Neural cell (in vitro differentiated cells): ENCODE measurements around the gene SPAG6. TPM values are rescaled to one million over a fixed set of nuclear protein-coding genes. Genes with fewer than 3 reads are reported as not detected.

Source experiments
- H2AFZ ChIP-seq: fragments of 200-600, 300-800 bp; sonication (generic), shearing (Covaris generic); 2 replicates; pipeline ENCODE4 v1.6.0; 2014; ENCODE audit warnings: low read depth, mild to moderate bottlenecking, antibody characterized with exemption, low read length, moderate library complexity
- H3F3A ChIP-seq: fragments of 200-600 bp; shearing (Covaris generic); 2 replicates; pipeline ENCODE4 v1.6.1; 2016; ENCODE audit warnings: mild to moderate bottlenecking, moderate library complexity, mixed read lengths, antibody characterized with exemption, low read length; ENCODE audit not compliant: insufficient read depth, poor library complexity, severe bottlenecking
- H3K27ac ChIP-seq: fragments of 200-600, 300-800 bp; sonication (generic), shearing (Covaris generic); 2 replicates; pipeline ENCODE4 v1.5.1; 2014; ENCODE audit warnings: mild to moderate bottlenecking, low read length, moderate library complexity
- H3K27me3 ChIP-seq: fragments of 300-800, 200-600 bp; sonication (generic), shearing (Covaris generic); 2 replicates; pipeline ENCODE4 v1.6.0; 2014; ENCODE audit warnings: mild to moderate bottlenecking, low read depth, low read length, moderate library complexity; ENCODE audit not compliant: insufficient read depth
- H3K36me3 ChIP-seq: fragments of 300-800, 200-600 bp; sonication (generic), shearing (Covaris generic); 2 replicates; pipeline ENCODE4 v1.5.1; 2014; ENCODE audit warnings: mild to moderate bottlenecking, antibody characterized with exemption, low read length, moderate library complexity; ENCODE audit not compliant: insufficient read depth
- H3K4me2 ChIP-seq: fragments of 300-800, 200-600 bp; sonication (generic), shearing (Covaris generic); 2 replicates; pipeline ENCODE4 v1.6.0; 2014; ENCODE audit warnings: mild to moderate bottlenecking, low read length
- H3K4me3 ChIP-seq: fragments of 300-800, 200-600 bp; sonication (generic), shearing (Covaris generic); 2 replicates; pipeline ENCODE4 v1.5.1; 2014; ENCODE audit warnings: mild to moderate bottlenecking, low read length, moderate library complexity
- H3K79me2 ChIP-seq: fragments of 200-600 bp; shearing (Covaris generic); replicated peaks from 2 replicates; pipeline ENCODE4 v1.6.0; 2014; ENCODE audit warnings: mild to moderate bottlenecking, low read length, moderate library complexity; ENCODE audit not compliant: insufficient read depth
- H3K9ac ChIP-seq: fragments of 300-800, 200-600 bp; sonication (generic), shearing (Covaris generic); 2 replicates; pipeline ENCODE4 v1.6.1; 2016; ENCODE audit warnings: mild to moderate bottlenecking, low read length, mixed read lengths
- H3K9me2 ChIP-seq: fragments of 200-600 bp; shearing (Covaris generic); 2 replicates; pipeline ENCODE4 v1.6.1; 2016; ENCODE audit warnings: mild to moderate bottlenecking, low read length, mixed read lengths; ENCODE audit not compliant: insufficient read depth
- H3K9me3 ChIP-seq: fragments of 200-600, 300-800 bp; sonication (generic), shearing (Covaris generic); 2 replicates; pipeline ENCODE4 v1.6.1; 2016; ENCODE audit warnings: mild to moderate bottlenecking, mixed run types, low read length, moderate library complexity, mixed read lengths
- H4K20me1 ChIP-seq: fragments of 200-600 bp; shearing (Covaris generic); 2 replicates; pipeline ENCODE4 v1.6.1; 2016; ENCODE audit warnings: mild to moderate bottlenecking, mixed run types; ENCODE audit not compliant: insufficient read depth
- CTCF ChIP-seq: fragments of 450-650 bp; IDR thresholded peaks from 2 replicates; pipeline ENCODE4 v1.5.1; 2014; ENCODE audit warnings: antibody characterized with exemption, mild to moderate bottlenecking, moderate library complexity; ENCODE audit not compliant: poor library complexity, severe bottlenecking
- EP300 ChIP-seq: fragments of 450-650 bp; conservative IDR thresholded peaks from 2 replicates; pipeline ENCODE4 v1.6.1; 2014; ENCODE audit warnings: antibody characterized with exemption, mild to moderate bottlenecking, moderate library complexity; ENCODE audit not compliant: poor library complexity, severe bottlenecking
- EZH2 ChIP-seq: fragments of 200-600, 300-800 bp; shearing (Covaris generic), sonication (generic); IDR thresholded peaks from 2 replicates; pipeline ENCODE4 v1.6.1; 2014; ENCODE audit warnings: antibody characterized with exemption, low read length, borderline replicate concordance, mild to moderate bottlenecking; ENCODE audit not compliant: insufficient read depth, poor library complexity, severe bottlenecking
- MXI1 ChIP-seq: fragments of 450-650 bp; conservative IDR thresholded peaks from 2 replicates; pipeline ENCODE4 v1.6.1; 2014; ENCODE audit warnings: antibody characterized with exemption, mild to moderate bottlenecking; ENCODE audit not compliant: poor library complexity, severe bottlenecking
- POLR2AphosphoS5 ChIP-seq: IDR thresholded peaks from 2 replicates; pipeline ENCODE4 v1.6.1; 2012
- RAD21 ChIP-seq: fragments of 450-650 bp; conservative IDR thresholded peaks from 2 replicates; pipeline ENCODE4 v1.6.1; 2014; ENCODE audit warnings: antibody characterized with exemption, mild to moderate bottlenecking, moderate library complexity
- REST ChIP-seq: IDR thresholded peaks from 2 replicates; pipeline ENCODE4 v1.6.1; 2012; ENCODE audit warnings: borderline replicate concordance
- SMC3 ChIP-seq: fragments of 450-650 bp; conservative IDR thresholded peaks from 2 replicates; pipeline ENCODE4 v1.6.1; 2014; ENCODE audit warnings: antibody characterized with exemption, mild to moderate bottlenecking, moderate library complexity; ENCODE audit not compliant: poor library complexity
- TAF1 ChIP-seq: IDR thresholded peaks from 2 replicates; pipeline ENCODE4 v1.6.1; 2012; ENCODE audit warnings: low read depth
- polyA plus RNA-seq: library from polyadenylated mRNA; depleted of rRNA; stranded (reverse); fragments of >200 nt; gene quantifications from 2 replicates; pipeline ENCODE4 v1.2.3, GENCODE V29; 2014

SPAG6 gene
- polyA plus RNA-seq, 1 donor from 2014 or later: 0.36 TPM

- no peaks in the 10 kb centered on the region for H3F3A ChIP-seq
- no peaks in the 10 kb centered on the region for H3K27me3 ChIP-seq
- no peak overlapping the region for H3K4me3 ChIP-seq
- no peaks in the 10 kb centered on the region for H3K9me3 ChIP-seq
- H3K79me2 ChIP-seq: no peaks in the 10 kb centered on the region
- H3K27ac ChIP-seq: no peak overlapping the region
- no peak for TF ChIP-seq EZH2
- TF ChIP-seq EP300: no peak
- no peak for TF ChIP-seq REST
- TF ChIP-seq SMC3: no peak
- no peak for TF ChIP-seq CTCF
- no peak for TF ChIP-seq RAD21
- no peak for TF ChIP-seq MXI1
- TF ChIP-seq POLR2AphosphoS5: no peak
- TF ChIP-seq TAF1: no peak
- no peaks in the 10 kb centered on the region for H3K9me2 ChIP-seq
- no peak overlapping the region for H3K4me2 ChIP-seq
- no peaks in the 10 kb centered on the region for H3K36me3 ChIP-seq
- H3K9ac ChIP-seq: no peak overlapping the region
- H4K20me1 ChIP-seq: no peaks in the 10 kb centered on the region
- no peak overlapping the region for H2AFZ ChIP-seq
These were observed 22.2 kb downstream of the SPAG6 start for GRCh38 chr10:22367471-22367870.

GRCh38 chr10:22368402-22368801 lies 23.1 kb downstream of the SPAG6 start:
- no peak overlapping the region for H3K9ac ChIP-seq
- H3K9me3 ChIP-seq: no peaks in the 10 kb centered on the region
- H3K4me3 ChIP-seq: no peak overlapping the region
- no peaks in the 10 kb centered on the region for H3K27me3 ChIP-seq
- no peak overlapping the region for H2AFZ ChIP-seq
- H4K20me1 ChIP-seq: no peaks in the 10 kb centered on the region
- H3F3A ChIP-seq: no peaks in the 10 kb centered on the region
- H3K9me2 ChIP-seq: no peaks in the 10 kb centered on the region
- H3K36me3 ChIP-seq: no peaks in the 10 kb centered on the region
- no peak overlapping the region for H3K27ac ChIP-seq
- H3K79me2 ChIP-seq: no peaks in the 10 kb centered on the region
- no peak overlapping the region for H3K4me2 ChIP-seq
- TF ChIP-seq CTCF: no peak
- TF ChIP-seq REST: no peak
- TF ChIP-seq MXI1: no peak
- TF ChIP-seq TAF1: no peak
- TF ChIP-seq RAD21: no peak
- TF ChIP-seq POLR2AphosphoS5: no peak
- no peak for TF ChIP-seq EZH2
- no peak for TF ChIP-seq SMC3
- no peak for TF ChIP-seq EP300
